K562 (cell line): ENCODE results near the gene TNIK. TPM values are rescaled to one million over a fixed set of nuclear protein-coding genes. Genes with fewer than 3 reads are reported as not detected.

Experiments
- PCBP2 ChIP-seq: fragments of 200-400 bp; formaldehyde crosslinking; IDR thresholded peaks from 2 replicates; pipeline ENCODE4 v1.6.1; 2018; ENCODE audit warnings: low read length, low read depth, mild to moderate bottlenecking, moderate library complexity; ENCODE audit not compliant: poor library complexity, severe bottlenecking
- RB1 ChIP-seq: fragments of 450-650 bp; IDR thresholded peaks from 2 replicates; pipeline ENCODE4 v1.6.1; 2017; ENCODE audit warnings: low read depth, mild to moderate bottlenecking
- polyA plus RNA-seq, 8 experiments: library from polyadenylated mRNA; depleted of rRNA in 4 of 8; stranded (reverse) in 5 of 8; unstranded in 3 of 8; fragments of >200 nt; fragmentation: Nextera tagmentation in 2 of 8; fragmentation: Illumina TruSeq in 1 of 8; extraction: Ambion mirVana in 2 of 8; extraction: Trizol in 1 of 8; gene quantifications; 2 replicates each; pipeline versions ENCODE4 v1.2.1 to v1.2.3, GENCODE V29; 2011 to 2014; ENCODE audit warnings: inconsistent platforms in 1 of 8, missing spikeins in 1 of 8
- total RNA-seq, 7 experiments: library from RNA; depleted of rRNA in 6 of 7; stranded (reverse); fragments of >200 nt in 6 of 7; fragmentation: Illumina TruSeq in 2 of 7; extraction: Trizol in 2 of 7; gene quantifications; 2 replicates each; pipeline versions ENCODE4 v1.2.1 to v1.2.3, GENCODE V29; 2011 to 2021; ENCODE audit warnings: low replicate concordance in 1 of 7
- TF ChIP-seq, protein P1 (sequence below): fragments of 450-650 bp; IDR thresholded peaks from 2 replicates; pipeline ENCODE4 v1.7.1; 2018; ENCODE audit warnings: mild to moderate bottlenecking, low read depth; ENCODE audit not compliant: partially characterized antibody
- TF ChIP-seq, protein P2 (sequence below), 2 experiments: IDR thresholded peaks; 2 replicates each; pipeline ENCODE4 v1.6.1; 2012; ENCODE audit warnings: improper control_type of control experiment in 2 of 2, low read depth in 2 of 2, low read length in 2 of 2, borderline replicate concordance in 1 of 2
- TF ChIP-seq, protein P3 (sequence below): fragments of 450-650 bp; formaldehyde crosslinking; IDR thresholded peaks from 2 replicates; pipeline ENCODE4 v1.4.0; 2022; ENCODE audit warnings: mild to moderate bottlenecking, moderate library complexity
- TF ChIP-seq, protein P4 (sequence below): sonication (generic); formaldehyde crosslinking; IDR thresholded peaks from 2 replicates; pipeline ENCODE4 v1.8.0; 2022; ENCODE audit warnings: mild to moderate bottlenecking, missing genetic modification reagents

The TNIK gene
- total and polyA plus RNA-seq, 9 of the 15 experiments (the other 6 are each of a cell fraction or from before 2014, with no cell fraction given) = 6.6 to 39.0 (median 24.7) TPM

DNA sequence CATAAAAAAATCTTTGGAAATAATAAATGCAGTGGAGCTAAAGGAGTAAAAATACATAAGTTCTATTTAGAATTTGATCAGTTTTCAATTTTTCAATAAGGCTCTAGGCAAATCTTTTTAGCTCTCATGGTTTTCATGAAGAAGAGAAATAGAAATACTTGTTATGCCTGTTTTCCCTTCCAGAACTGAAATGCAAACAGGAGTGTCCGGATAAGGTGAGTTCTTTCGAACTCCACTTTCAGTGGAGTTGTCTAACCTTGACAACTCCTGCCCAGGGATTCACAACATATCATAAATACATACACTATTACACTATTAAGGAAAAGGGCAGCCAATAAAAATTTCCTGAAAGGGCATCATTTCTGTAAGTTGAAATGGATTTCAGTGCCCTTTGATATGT is 217.3 kb downstream of the TNIK start (continued):
- TF ChIP-seq, protein P1, sequence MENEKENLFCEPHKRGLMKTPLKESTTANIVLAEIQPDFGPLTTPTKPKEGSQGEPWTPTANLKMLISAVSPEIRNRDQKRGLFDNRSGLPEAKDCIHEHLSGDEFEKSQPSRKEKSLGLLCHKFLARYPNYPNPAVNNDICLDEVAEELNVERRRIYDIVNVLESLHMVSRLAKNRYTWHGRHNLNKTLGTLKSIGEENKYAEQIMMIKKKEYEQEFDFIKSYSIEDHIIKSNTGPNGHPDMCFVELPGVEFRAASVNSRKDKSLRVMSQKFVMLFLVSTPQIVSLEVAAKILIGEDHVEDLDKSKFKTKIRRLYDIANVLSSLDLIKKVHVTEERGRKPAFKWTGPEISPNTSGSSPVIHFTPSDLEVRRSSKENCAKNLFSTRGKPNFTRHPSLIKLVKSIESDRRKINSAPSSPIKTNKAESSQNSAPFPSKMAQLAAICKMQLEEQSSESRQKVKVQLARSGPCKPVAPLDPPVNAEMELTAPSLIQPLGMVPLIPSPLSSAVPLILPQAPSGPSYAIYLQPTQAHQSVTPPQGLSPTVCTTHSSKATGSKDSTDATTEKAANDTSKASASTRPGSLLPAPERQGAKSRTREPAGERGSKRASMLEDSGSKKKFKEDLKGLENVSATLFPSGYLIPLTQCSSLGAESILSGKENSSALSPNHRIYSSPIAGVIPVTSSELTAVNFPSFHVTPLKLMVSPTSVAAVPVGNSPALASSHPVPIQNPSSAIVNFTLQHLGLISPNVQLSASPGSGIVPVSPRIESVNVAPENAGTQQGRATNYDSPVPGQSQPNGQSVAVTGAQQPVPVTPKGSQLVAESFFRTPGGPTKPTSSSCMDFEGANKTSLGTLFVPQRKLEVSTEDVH = no peak
- TF ChIP-seq PCBP2 (no peak), RB1 (no peak)
- TF ChIP-seq, protein P2, sequence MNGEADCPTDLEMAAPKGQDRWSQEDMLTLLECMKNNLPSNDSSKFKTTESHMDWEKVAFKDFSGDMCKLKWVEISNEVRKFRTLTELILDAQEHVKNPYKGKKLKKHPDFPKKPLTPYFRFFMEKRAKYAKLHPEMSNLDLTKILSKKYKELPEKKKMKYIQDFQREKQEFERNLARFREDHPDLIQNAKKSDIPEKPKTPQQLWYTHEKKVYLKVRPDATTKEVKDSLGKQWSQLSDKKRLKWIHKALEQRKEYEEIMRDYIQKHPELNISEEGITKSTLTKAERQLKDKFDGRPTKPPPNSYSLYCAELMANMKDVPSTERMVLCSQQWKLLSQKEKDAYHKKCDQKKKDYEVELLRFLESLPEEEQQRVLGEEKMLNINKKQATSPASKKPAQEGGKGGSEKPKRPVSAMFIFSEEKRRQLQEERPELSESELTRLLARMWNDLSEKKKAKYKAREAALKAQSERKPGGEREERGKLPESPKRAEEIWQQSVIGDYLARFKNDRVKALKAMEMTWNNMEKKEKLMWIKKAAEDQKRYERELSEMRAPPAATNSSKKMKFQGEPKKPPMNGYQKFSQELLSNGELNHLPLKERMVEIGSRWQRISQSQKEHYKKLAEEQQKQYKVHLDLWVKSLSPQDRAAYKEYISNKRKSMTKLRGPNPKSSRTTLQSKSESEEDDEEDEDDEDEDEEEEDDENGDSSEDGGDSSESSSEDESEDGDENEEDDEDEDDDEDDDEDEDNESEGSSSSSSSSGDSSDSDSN (IDR thresholded peaks at IDR 0.05; ENCODE audit: borderline replicate concordance in 1 of 2, low read depth in 2 of 2, low read length in 2 of 2) = no peak
- TF ChIP-seq, protein P3, sequence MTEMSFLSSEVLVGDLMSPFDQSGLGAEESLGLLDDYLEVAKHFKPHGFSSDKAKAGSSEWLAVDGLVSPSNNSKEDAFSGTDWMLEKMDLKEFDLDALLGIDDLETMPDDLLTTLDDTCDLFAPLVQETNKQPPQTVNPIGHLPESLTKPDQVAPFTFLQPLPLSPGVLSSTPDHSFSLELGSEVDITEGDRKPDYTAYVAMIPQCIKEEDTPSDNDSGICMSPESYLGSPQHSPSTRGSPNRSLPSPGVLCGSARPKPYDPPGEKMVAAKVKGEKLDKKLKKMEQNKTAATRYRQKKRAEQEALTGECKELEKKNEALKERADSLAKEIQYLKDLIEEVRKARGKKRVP (CRISPR knock-in tag) = no peak
- TF ChIP-seq, protein P4, sequence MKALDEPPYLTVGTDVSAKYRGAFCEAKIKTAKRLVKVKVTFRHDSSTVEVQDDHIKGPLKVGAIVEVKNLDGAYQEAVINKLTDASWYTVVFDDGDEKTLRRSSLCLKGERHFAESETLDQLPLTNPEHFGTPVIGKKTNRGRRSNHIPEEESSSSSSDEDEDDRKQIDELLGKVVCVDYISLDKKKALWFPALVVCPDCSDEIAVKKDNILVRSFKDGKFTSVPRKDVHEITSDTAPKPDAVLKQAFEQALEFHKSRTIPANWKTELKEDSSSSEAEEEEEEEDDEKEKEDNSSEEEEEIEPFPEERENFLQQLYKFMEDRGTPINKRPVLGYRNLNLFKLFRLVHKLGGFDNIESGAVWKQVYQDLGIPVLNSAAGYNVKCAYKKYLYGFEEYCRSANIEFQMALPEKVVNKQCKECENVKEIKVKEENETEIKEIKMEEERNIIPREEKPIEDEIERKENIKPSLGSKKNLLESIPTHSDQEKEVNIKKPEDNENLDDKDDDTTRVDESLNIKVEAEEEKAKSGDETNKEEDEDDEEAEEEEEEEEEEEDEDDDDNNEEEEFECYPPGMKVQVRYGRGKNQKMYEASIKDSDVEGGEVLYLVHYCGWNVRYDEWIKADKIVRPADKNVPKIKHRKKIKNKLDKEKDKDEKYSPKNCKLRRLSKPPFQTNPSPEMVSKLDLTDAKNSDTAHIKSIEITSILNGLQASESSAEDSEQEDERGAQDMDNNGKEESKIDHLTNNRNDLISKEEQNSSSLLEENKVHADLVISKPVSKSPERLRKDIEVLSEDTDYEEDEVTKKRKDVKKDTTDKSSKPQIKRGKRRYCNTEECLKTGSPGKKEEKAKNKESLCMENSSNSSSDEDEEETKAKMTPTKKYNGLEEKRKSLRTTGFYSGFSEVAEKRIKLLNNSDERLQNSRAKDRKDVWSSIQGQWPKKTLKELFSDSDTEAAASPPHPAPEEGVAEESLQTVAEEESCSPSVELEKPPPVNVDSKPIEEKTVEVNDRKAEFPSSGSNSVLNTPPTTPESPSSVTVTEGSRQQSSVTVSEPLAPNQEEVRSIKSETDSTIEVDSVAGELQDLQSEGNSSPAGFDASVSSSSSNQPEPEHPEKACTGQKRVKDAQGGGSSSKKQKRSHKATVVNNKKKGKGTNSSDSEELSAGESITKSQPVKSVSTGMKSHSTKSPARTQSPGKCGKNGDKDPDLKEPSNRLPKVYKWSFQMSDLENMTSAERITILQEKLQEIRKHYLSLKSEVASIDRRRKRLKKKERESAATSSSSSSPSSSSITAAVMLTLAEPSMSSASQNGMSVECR (CRISPR knock-in tag) = no peak
- TF ChIP-seq, all 486 proteins: peak for 0
